SHP77 (cell line): ENCODE measurements around the gene NIPSNAP2.
"Not testable (repeated sequence)": the region's sequence is repeated elsewhere in the genome, so short reads cannot be mapped to it uniquely, and the experiment has no call there.

Experiments
- DNase-seq, 2 experiments: peaks; one replicate each; lab custom pipeline; 2025; lab: John Stamatoyannopoulos, UW

The NIPSNAP2 gene

DNA sequence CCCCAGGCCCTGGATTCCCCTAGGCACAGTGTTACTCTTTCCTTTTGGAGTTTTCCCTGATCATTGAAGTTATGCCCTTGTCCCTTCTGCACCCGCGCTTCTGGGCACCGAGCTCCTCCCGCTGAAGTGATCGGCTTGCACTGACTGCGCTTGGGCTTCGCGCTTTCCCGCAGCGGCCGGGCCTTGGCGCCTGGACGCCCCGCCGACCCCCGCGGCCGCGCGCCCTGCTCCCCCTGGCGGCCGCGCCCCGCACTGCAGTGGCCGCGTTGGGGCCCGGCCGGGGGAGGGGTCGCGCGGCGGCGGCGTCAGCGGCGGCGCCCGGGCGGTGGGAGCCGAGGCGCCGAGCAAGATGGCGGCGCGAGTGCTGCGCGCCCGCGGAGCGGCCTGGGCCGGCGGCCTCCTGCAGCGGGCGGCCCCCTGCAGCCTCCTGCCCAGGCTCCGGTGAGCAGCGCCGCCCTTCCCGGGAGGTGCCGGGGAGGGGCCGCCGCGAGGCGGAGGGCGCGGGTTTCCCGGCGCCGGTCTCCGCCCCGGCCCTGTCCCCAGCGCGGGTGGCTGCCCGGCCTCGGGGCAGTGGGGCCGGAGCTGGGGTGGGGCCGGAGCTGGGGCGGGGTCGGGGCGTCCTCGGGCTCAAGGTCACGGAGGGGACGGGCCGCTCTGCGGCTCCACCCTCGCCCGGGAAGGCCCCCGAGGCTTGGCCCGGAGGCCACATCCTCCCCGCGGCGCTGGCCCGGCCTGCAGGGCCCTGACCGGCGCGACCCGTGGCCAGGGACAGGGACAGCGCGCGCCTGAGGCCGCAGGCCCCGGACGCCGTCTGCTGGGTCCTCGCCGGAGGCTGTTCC, at the start of gene NIPSNAP2:
TSS of gene NIPSNAP2 (plus strand) at position 325 of the 839 bp plus-strand sequence. CDS start at position 350, 25 bp downstream.
- peak; percentile 69 to 82 for DNase-seq

DNA sequence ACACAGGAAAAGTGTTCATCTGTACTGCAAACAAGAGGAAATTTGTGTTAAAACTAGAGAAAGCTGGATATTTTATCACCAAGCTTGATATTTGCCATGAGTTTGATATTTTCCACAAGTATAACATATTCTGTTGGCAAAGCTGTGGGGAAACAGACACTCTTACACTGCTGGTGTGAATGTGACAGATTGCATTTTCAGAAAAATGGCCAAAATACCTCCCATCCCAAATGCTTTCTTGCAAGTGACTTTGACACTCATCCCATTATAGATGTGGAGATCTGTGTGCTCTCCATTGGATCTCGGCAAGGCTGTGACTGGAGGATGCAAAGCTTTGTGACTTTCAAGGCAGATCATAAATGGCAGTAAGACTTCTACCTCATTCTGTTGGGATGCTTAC, 46.6 kb upstream of the NIPSNAP2 start:
- no peak for DNase-seq

DNA sequence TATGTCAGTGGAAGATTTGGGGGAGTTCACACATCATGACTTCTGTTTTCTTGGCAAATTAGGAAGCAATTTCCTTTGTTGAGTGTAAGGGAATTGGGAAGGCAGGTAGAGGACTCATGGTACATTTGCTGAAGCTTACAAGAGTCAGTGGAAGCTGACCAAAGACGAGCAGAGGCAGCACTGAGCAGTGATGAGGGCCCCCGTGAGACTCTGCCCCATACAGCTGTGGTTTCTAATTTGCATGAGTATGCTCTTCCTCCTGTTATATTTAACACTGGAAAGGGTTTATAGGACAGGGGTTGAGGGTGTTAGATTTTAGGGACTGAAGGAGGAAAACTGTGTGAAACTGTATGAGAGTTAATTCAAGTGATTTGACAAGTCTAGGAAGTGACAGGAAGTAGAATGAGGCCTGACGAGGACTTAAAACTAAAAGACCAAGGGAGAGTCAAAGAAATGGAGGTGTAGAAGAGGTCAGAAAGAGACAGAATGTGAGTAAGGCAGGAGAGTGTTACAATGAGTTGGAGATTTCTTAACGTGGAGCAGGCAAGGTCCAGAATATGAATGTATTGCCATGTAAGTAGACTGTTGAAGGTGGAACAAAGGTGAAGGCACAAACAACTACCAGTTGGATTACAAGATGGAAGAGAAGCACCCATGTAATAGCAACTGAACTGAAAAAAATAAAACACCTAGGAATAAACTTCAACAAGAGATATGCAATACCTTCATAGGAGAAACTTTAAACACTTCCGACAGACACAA, 36.2 kb upstream of the NIPSNAP2 start:
- no peak for DNase-seq

DNA sequence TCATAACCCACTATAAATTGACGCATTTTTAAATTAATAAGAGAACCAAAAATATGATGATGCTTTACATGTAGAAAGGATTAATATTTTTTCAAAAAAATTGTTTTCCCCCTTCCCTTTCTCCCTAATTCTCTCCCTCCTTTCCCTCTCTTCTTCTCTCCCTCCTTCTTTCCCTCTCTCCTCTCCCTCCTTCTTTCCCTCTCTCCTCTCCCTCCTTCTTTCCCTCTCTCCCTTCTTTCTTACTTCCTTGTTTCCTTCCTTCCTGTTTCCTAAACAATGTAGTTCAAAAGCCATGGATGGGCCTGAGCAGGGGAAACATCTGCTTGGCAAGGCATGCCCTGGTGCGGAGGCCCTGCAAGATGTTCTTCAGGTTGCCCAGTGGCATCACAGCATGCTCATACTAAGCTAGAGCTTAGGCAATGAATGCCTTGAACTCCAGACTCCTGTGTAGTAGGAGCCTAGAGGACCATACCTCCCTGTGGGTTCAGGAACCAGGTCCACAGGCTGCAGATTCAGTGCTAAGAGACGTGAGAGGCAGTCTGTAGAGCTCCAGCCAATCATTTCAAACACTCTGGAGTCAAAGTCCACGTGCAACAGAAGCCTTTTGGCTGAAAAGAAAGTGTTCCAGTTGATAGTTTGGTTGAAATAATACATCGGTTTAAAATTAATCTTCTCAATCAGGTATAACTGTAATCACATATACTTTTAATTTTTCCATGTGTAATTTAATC, 32.8 kb upstream of the NIPSNAP2 start:
- DNase-seq, result no peak

DNA sequence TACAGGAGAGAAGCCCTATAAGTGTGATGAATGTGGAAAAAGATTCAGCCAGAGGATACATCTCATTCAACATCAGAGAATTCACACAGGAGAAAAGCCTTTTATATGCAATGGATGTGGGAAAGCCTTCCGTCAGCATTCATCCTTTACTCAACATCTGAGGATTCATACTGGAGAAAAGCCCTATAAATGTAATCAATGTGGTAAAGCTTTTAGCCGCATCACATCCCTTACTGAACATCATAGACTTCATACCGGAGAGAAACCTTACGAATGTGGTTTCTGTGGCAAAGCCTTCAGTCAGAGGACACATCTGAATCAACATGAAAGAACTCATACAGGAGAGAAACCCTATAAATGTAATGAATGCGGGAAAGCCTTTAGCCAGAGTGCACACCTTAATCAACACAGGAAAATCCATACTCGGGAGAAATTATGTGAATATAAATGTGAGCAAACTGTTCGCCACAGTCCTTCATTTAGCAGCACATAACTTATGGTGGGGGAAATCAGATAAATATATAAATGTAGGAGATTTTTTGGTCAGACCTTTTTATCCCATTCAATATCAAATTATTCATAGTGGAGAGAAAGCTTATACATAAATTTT, 24.8 kb upstream of the NIPSNAP2 start:
- DNase-seq, result no peak

DNA sequence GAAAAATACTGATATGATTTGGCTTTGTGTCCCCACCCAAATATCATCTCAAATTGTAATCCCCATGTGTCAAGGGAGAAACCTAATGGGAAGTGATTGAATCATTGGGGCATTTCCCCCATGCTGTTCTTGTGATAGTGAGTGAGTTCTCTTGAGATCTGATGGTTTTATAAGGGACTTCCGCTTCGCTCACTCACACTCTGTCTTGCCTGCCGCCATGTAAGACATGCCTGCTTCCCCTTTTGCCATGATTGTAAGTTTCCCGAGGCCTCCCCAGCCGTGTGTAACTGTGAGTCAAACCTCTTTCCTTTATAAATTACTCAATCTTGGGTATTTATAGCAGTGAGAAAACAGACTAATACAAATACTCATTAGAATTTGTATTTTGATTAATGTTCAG, 17.8 kb upstream of the NIPSNAP2 start:
- no peak for DNase-seq

DNA sequence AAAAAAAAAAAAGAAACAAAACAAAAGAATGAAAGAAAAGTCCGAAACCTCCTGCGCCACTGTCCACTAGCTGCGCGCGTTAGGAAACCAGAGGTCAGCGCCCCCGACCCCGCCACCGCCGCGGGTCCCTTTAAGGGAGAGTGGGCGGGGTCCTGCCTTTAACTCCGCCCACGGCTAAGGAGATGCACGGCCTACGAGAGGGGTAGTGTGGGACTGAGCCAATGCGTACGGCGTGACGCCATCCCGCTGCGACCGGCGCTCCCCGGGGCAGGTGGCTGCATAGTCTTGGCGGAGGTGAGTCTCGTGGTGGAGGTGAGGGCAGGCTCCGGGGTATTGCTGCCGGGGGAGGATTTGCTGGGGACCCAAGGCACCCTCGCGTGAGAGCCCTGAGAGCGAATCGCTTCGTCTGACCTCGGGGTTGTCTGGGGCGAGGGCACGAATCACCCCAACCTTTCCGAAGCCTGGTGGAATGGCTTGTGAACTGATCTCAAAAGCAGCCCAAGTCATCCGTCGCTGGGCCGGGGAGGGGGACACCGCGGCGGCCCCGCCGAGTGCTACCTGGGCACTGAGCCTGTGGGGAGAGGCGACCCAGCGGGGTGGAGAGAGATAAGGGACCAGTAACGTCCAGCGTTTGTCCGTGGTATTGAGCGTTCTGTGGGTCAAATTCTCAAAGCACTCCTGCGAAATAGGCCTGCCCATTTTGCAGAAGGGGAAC, 12.6 kb upstream of the NIPSNAP2 start, which contains the start of gene MRPS17:
TSS of gene MRPS17 (plus strand) at position 241 of the 715 bp plus-strand sequence. CDS start 1,319 bp downstream, outside the sequence.
- peak; percentile 91 to 96 for DNase-seq

DNA sequence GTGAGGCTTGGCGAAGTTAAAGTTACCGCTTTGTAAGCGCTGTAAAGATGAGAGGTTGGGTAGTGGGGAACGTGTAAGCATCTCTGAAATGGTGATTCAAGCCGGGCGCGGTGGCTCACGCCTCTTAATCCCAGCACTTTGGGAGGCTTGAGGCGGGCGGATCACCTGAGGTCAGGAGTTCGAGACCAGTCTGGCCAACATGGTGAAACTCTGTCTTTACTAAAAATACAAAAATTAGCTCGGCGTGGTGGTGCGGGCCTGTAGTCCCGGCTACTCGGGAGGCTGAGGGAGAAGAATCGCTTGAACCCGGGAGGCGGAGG, 12.1 kb upstream of the NIPSNAP2 start:
- DNase-seq, result not testable (repeated sequence)

DNA sequence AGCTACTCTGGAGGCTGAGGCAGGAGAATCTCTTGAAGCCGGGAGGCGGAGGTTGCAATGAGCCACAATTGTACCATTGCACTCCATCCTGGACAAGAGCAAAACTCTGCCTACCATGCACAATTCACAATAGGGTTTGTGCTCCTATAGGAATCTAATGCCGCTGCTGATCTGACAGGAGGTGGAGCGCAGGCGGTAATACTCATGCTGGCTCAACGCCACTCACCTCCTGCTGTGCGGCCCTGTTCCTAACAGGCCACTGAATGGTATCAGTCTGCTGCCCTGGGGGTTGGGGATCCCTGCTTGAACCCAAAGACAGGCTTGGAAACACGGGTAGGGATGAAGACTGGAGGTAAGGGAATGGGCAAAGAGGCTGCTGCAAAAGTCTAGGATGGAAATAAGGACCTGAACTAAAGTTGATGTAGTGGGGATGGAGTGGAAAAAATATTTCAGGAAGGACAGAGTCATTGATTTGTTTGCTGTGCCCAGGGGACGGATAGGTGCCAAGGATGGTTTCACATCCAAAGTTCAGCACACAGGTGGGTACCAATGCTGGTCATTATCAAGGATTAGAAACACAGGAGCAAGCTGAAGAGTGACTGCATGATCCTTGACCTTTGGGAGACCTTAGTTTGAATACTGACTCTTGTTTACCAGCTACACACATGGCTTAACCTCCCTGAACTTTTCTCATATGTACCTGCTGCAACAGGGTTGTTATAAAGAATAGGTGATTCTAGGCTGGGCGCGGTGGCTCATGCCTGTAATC, 10.5 kb upstream of the NIPSNAP2 start:
- no peak for DNase-seq

DNA sequence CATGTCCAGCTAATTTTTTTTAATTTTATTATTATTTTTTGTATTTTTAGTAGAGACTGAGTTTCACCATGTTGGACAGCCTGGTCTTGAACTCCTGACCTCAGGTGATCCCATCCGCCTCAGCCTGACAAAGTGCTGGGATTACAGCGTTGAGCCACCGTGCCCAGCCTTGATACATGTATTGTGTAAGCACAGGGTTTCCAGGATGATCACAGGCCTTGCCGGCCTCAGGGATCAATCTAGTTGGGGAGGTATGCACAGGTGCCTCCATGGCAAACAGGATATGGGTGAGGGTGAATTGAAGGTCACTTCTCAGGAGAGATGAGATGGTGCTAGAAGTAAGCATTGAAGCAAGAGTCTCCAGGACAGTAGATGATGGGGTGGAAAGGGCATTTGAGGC, 7.2 kb upstream of the NIPSNAP2 start:
- no peak for DNase-seq

DNA sequence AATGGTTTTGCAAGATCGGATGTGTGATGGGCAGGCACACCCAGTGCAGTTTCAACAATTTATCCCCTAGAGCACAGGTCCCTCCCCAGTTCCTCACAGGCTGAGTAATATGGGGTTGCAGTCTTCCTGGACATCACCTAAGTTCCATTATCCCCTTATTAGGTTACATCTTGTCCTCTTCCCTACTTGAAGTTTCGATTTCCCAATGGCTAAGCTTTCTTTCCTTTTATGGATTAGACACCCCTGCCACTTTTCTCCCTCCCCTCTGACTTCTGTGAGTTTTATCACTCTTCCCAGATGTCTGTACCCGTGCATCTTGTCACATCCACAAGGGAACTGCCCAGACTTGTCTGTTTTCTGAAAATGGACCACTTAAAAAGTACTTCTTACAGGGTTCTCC, 2.4 kb upstream of the NIPSNAP2 start:
- no peak for DNase-seq

DNA sequence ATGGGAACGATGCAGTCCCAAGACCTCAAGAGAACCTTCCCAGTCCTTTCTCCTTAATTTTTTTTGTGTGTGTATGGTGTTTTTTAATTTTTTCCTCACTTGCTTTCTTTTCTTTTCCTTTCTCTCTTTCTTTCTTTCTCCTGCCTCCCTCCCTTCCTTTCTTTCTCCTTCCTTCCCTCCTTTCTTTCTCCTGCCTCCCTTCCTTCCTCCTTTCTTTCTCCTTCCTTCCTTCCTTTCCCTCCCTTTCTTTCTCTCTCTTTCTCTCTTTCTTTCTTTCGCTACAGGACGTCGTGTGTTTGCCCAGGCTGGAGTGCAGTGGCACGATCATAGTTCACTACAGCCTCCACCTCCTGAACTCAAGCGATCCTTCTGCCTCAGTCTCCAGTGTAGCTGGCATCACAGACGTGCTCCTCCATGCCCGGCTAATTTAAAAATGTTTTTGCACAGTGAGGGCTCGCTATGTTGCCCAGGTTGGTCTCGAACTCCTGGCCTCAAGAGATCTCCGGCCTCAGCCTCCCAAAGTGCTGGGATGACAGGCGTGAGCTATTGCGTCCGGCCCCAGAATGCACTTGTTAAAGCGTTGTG, 709 bp upstream of the NIPSNAP2 start:
- DNase-seq, result no peak

DNA sequence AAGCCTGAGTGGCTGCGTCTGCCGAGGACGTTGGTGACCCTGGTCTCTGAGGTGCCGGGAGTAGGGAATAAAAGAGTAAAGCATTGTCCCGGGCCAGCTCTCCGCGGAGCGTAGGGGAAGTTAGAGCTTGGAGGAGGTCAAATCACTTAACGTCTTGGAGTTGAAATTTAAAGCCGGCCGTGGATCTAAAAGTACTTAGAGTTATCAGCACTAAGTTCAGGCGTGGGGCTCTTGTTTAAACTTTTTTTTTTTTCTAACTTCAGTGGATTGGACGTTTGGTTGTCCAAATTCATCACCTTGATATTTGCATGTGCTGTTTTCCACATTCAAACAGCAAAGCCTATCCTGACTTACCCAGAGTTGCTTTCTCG, 700 bp downstream of the NIPSNAP2 start:
- no peak for DNase-seq

DNA sequence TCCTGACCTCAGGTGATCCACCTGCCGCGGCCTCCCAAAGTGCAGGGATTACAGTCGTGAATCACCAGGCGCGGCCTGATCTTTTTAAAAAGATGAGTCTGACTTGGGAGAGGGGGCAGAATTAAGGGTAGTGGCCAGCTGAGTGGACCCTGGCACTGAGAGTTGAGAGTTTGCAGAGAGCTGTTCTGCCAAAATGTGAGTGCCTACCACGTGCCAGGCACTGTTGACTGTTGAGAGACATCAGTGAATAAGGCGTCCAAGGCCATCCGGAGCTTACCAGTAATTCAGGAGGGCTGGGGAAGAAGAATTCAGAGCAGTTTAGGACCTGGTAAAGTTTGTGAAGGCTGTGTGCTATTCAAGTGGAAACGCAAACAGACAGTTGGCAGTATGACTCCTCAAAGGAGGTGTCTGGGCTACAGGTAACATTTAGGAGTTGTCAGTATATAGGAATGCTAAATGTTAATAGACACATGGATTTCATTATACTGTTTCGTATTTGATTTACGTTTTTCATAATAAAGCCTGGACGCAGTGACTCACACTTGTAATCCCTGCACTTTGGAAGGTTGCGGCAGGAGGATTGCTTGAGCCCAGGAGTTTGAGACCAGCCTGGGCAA, 1.5 kb downstream of the NIPSNAP2 start:
- DNase-seq, result peak in 1 of 2 experiments; percentile 27

DNA sequence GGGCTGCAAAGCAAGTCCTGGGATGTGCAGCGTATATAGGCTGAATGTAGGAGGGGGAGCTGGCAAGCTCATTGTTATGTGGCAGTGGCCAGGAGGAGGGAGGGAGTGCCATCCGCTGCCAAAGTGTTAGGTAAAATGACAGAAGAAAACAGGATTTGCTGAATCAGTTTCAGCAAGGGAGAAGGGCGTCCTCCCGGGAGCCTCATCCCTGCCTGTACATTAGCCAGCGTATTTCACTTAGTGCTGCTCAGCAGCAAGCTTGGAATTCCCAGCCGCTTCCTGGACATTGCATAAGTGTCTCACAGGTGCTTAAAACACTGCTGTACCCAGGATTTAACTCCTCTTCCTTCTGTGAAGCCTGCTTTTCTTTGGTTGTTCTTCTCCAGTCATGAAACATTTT, 2.5 kb downstream of the NIPSNAP2 start:
- no peak for DNase-seq

DNA sequence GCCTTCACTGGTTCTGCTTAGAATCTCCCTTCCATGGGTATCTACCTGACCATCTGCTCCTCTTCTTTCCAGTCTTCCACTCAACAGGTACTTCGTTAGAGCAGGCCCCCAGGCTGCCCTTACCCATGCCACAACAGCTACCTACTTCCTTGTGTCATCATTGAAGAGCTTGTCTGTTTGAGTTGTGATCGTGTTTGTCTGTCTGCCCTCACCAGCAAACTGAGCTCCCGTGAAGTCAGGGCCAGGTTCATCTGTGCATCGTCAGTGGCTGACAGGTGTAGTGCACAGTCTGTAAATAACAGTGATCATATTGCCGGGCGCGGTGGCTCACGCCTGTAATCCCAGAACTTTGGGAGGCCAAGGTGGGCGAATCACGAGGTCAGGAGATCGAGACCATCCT, 5.0 kb downstream of the NIPSNAP2 start:
- peak; percentile 35 to 62 for DNase-seq

DNA sequence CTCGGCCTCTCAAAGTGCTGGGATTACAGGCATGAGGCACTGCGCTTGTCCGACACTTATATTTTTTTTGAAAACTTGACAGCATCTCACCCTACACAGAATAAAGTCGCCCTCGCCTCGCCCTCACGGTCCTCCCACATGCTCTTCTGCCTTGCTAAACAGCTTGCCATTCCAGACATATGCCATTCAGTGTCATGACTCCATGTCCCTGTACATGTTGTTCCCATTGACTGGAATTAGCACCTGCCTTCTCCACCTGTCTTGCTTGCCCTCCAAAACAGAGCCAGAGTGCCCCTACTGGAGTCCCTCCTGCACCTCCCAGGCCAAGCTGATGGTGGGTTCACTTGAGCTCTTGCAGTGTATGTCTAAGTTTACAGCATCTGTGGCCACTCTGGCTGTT, 6.2 kb downstream of the NIPSNAP2 start:
- DNase-seq, result peak in 1 of 2 experiments; percentile 21

DNA sequence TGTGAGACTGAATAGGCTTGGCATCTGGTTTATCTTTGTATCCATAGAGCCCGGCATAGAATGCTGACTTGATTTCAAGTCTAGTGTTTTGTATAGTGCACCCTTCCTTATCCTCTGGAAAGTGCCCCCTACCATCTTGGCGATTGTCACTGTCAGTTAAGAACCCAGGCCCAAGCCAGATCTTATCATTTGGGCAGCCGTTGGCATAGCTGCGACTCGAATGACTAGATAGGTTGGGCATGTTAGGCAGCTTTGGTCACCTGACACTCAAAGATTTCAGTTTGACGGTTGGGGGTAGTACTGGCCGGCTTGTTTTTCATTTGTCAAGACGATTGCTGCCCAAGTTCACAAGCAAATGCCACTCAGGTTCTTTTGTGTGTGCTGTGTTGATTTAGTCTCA, 6.6 kb downstream of the NIPSNAP2 start:
- DNase-seq, result peak in 1 of 2 experiments; percentile 11

DNA sequence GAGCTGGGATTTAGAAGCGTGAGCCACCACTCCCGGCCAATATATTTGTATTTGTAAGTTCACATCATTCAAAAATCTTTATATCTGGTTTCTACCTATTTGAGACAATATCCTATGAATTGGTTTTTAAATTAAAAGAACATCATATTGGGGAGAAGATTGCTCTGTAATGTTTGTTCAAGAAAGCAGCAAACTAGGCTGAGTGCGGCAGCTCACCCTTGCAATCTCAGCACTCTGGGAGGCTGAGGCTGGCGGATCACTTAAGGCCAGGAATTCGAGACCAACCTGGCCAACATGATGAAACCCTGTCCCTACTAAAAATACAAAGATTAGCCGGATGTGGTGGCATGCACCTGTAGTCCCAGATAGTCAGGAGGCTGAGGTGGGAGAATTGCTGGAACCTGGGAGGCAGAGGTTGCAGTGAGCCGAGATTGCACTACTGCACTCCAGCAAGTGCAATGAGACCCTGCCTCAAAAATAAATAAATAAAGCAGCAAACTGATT, 9.4 kb downstream of the NIPSNAP2 start:
- DNase-seq, result no peak
